Neural crest cell (in vitro differentiated cells): ENCODE data around the gene SLC6A11. TPM values are rescaled to one million over a fixed set of nuclear protein-coding genes. Genes with fewer than 3 reads are reported as not detected.

Source experiments
- DNase-seq: peaks from one replicate; pipeline ENCODE4 v3.0.0; 2021; ENCODE audit warnings: low read depth, mixed read lengths, low spot score
- H3K27ac Mint-ChIP-seq: one replicate; pipeline ENCODE4 v1.8.0; 2021; ENCODE audit warnings: mild to moderate bottlenecking, mixed read lengths; ENCODE audit not compliant: unreplicated experiment
- H3K27me3 Mint-ChIP-seq: 2 replicates; pipeline ENCODE4 v1.8.0; 2021; ENCODE audit warnings: low read depth, mild to moderate bottlenecking, mixed read lengths
- H3K36me3 Mint-ChIP-seq: 2 replicates; pipeline ENCODE4 v1.8.0; 2021; ENCODE audit warnings: low read depth, mild to moderate bottlenecking, mixed read lengths
- H3K4me1 Mint-ChIP-seq: 2 replicates; pipeline ENCODE4 v1.8.0; 2021; ENCODE audit warnings: mixed read lengths
- H3K4me3 Mint-ChIP-seq: one replicate; pipeline ENCODE4 v1.8.0; 2021; ENCODE audit warnings: mild to moderate bottlenecking, mixed read lengths
- H3K9me3 Mint-ChIP-seq: 2 replicates; pipeline ENCODE4 v1.8.0; 2021; ENCODE audit warnings: mixed read lengths
- total RNA-seq: library from RNA; stranded (reverse); gene quantifications from 2 replicates; pipeline ENCODE4 v1.2.1, GENCODE V29; 2021
- TF ChIP-seq, protein P1 (sequence below): fragments of 200-600 bp; sonication (generic); conservative IDR thresholded peaks from 2 replicates; pipeline ENCODE4 v1.5.0; 2021; ENCODE audit warnings: antibody characterized with exemption, mild to moderate bottlenecking

The SLC6A11 gene
- total RNA-seq, 1 donor from 2014 or later: 2.1 TPM

DNA sequence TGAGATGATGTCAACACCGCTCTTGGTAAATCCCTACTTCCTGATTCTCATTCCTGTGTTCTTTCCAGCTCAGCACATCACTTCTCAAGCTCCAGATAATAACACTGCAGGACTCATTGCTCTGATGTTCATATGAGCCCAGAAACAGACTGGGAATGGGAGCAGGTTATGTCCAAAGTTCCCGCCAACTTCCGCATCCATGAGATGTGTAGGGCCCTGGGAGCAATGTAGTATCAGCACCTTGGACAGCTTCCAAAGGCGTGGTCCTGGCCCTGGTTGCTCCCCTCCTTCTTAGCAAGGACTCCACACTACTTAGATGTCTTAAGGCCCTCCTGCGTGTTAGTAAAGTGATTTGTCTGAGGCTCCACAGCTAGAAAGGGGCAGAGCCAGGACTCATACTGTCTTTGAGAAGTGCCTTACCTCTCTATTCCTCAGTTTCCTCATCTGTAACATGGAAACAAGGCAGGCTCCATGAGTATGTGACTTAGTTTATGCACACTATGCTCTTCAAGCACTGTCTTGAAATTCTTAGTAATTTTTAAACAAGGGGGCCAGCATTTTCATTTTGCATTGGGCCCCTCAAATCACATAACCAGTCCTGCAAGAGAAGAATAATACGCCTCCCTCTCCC lies 148.6 kb downstream of the SLC6A11 start:
- DNase-seq: peak; percentile 39
- Mint-ChIP-seq H3K4me1 (peaks cover 9% of the 10 kb centered on the region), H3K27ac (no peak overlapping the region), H3K36me3 (no peaks in the 10 kb centered on the region), H3K27me3 (peaks cover 58% of the 10 kb centered on the region), H3K9me3 (no peaks in the 10 kb centered on the region), H3K4me3 (no peak overlapping the region)
- TF ChIP-seq, protein P1, sequence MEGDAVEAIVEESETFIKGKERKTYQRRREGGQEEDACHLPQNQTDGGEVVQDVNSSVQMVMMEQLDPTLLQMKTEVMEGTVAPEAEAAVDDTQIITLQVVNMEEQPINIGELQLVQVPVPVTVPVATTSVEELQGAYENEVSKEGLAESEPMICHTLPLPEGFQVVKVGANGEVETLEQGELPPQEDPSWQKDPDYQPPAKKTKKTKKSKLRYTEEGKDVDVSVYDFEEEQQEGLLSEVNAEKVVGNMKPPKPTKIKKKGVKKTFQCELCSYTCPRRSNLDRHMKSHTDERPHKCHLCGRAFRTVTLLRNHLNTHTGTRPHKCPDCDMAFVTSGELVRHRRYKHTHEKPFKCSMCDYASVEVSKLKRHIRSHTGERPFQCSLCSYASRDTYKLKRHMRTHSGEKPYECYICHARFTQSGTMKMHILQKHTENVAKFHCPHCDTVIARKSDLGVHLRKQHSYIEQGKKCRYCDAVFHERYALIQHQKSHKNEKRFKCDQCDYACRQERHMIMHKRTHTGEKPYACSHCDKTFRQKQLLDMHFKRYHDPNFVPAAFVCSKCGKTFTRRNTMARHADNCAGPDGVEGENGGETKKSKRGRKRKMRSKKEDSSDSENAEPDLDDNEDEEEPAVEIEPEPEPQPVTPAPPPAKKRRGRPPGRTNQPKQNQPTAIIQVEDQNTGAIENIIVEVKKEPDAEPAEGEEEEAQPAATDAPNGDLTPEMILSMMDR: no peak

- H3K4me3 Mint-ChIP-seq: no peak overlapping the region
- H3K9me3 Mint-ChIP-seq: no peaks in the 10 kb centered on the region
- no peak for DNase-seq
- H3K4me1 Mint-ChIP-seq: peaks cover 9% of the 10 kb centered on the region
- H3K27ac Mint-ChIP-seq: no peak overlapping the region
- no peaks in the 10 kb centered on the region for H3K36me3 Mint-ChIP-seq
- peaks cover 68% of the 10 kb centered on the region for H3K27me3 Mint-ChIP-seq
- TF ChIP-seq, protein P1: no peak
Observed at GRCh38 chr3:10968401-10968800, 152.4 kb downstream of the SLC6A11 start.

DNA sequence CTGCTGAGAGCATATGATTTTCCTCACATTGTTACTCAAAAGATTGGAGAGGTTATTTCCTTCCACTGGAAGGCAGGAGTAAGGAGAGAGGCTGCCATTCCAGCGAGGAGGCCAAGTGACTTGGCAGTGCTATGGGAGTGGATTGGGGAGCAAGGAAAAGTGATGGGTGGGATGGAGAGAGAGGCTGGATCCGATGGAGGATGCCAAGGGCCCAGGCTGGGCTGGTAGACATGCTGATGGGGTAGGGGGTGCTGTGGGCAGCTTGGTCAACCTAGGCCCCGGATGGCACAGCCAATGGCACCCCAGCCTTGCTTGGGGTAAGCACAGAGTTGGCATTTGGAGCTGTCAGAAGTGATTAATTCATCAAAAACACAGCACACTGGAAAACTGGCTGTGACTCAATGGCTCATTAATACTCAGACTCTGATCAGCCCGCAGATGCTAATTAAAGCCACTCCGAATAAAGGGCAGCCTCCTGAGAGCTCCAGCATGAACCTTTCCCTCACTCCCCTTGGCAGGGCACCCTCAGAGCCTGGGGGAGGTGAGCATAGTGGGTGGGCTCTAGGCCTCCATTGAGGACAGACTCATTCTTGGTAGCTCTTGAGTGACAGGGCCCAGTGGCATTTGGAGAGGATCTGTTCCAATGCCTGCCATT lies 154.4 kb downstream of the SLC6A11 start:
- Mint-ChIP-seq H3K27ac (no peak overlapping the region), H3K4me3 (no peak overlapping the region), H3K36me3 (no peaks in the 10 kb centered on the region), H3K27me3 (peaks cover 68% of the 10 kb centered on the region), H3K9me3 (no peaks in the 10 kb centered on the region), H3K4me1 (peaks cover 9% of the 10 kb centered on the region)
- DNase-seq: no peak
- TF ChIP-seq, protein P1: no peak

GRCh38 chr3:10972072-10972782 lies 156.2 kb downstream of the SLC6A11 start:
- TF ChIP-seq, protein P1: no peak
- no peaks in the 10 kb centered on the region for H3K9me3 Mint-ChIP-seq
- no peak for DNase-seq
- H3K27ac Mint-ChIP-seq: peak overlapping the region; percentile 81
- H3K4me3 Mint-ChIP-seq: no peak overlapping the region
- H3K4me1 Mint-ChIP-seq: peaks cover 9% of the 10 kb centered on the region
- peaks cover 59% of the 10 kb centered on the region for H3K27me3 Mint-ChIP-seq
- H3K36me3 Mint-ChIP-seq: no peaks in the 10 kb centered on the region

- peaks cover 12% of the 10 kb centered on the region for H3K4me1 Mint-ChIP-seq
- no peak for DNase-seq
- H3K27me3 Mint-ChIP-seq: peaks cover 56% of the 10 kb centered on the region
- no peaks in the 10 kb centered on the region for H3K9me3 Mint-ChIP-seq
- no peak overlapping the region for H3K4me3 Mint-ChIP-seq
- no peak overlapping the region for H3K27ac Mint-ChIP-seq
- TF ChIP-seq, protein P1: no peak
- no peaks in the 10 kb centered on the region for H3K36me3 Mint-ChIP-seq
Observed at GRCh38 chr3:10973046-10973595, 157.1 kb downstream of the SLC6A11 start.
